Dermis microvascular lymphatic vessel endothelial cell (primary cell): ENCODE data around the gene LAPTM4A. TPM values are rescaled to one million over a fixed set of nuclear protein-coding genes. Genes with fewer than 3 reads are reported as not detected.
"Not testable (repeated sequence)": the region's sequence is repeated elsewhere in the genome, so short reads cannot be mapped to it uniquely, and the experiment has no call there.

Source experiments
- DNase-seq, 2 donors: peaks; one replicate each; pipeline versions ENCODE4 v3.0.0 to v3.0.0-alpha.2; 2010; ENCODE audit warnings: low read depth in 2 of 2
- total RNA-seq: library from RNA; depleted of rRNA; stranded (reverse); fragments of >200 nt; gene quantifications from 2 replicates; pipeline ENCODE4 v1.2.1, GENCODE V29; 2014

Gene LAPTM4A
- 101 and 182 TPM in 2 replicates for total RNA-seq

DNA sequence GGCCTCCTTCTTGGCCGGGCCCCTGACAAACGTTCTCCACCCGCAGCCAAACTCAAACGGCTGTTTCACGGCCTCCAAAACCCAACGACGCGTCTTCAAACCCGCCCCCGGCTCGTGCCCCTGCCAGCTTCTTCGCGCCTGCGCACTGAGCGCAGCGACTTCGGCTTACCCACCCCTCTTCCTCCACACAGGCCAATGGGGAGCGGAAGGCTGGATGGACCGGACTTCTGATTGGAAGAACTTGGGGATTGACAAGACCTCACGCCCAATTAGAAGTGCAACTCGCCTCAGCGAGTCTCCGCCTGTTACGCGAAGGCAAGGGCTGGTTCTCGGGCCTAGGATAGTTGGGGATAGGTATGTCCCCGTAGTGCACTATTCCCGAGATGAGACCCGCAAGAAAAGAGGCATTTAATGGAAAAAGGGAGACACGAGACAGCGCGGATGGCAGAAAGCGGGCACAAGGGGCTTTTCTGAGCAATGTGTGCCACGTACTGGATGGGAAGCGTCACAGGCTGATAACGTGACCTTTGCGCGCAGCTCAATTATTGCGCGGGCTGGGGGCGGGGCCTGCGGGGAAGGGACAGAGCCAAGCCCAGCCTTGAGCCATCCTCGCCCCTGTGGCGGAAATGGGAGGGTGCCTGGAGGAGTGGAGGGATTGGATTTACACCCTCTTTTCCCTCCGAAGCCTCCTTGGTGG, at the start of gene LAPTM4A:
Gene LAPTM4A (minus strand): TSS at position 97 of the 697 bp plus-strand sequence. CDS start 108 bp downstream, outside the sequence.
- peak; percentile 100 for DNase-seq

DNA sequence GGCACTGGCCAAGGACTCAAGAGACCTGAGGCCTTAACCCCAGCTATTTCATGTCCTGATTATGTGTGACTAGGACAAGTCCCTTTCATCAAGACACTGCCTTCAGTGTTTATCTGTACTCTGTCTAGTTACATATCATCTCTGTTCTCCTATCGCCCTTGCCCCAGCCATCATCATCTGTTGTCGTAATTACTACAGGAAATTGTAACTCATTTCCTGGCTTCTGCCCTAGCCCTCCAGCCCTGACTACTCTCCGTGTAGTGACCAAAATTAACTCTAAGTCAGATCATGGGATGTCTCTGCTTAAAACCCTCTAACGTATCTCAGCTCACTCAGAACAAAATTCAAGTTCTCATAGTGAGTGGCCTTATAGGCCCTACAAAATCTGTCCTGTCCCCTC, 49.3 kb upstream of the LAPTM4A start:
- DNase-seq, result peak in 1 of 2 donors; percentile 33

DNA sequence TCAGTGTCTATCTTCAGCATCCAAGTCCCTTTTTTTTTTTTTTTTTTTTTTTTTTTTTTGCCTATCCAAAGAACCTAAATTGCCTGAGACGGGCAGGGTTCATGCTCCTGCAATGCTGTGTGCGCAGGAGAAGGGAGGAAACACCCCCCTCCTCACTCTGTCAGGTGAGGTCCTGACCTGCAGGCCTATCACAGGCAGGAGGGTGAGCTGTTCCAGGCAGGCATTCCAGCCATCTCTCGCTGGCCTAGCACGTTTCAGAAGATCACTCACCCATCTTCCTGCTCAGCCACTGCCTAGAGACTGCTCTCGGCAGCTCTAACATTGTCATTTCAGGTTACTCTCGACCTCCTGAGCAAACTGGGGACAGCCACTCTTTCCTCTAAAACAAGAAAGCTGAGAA, 48.4 kb upstream of the LAPTM4A start:
- no peak for DNase-seq

DNA sequence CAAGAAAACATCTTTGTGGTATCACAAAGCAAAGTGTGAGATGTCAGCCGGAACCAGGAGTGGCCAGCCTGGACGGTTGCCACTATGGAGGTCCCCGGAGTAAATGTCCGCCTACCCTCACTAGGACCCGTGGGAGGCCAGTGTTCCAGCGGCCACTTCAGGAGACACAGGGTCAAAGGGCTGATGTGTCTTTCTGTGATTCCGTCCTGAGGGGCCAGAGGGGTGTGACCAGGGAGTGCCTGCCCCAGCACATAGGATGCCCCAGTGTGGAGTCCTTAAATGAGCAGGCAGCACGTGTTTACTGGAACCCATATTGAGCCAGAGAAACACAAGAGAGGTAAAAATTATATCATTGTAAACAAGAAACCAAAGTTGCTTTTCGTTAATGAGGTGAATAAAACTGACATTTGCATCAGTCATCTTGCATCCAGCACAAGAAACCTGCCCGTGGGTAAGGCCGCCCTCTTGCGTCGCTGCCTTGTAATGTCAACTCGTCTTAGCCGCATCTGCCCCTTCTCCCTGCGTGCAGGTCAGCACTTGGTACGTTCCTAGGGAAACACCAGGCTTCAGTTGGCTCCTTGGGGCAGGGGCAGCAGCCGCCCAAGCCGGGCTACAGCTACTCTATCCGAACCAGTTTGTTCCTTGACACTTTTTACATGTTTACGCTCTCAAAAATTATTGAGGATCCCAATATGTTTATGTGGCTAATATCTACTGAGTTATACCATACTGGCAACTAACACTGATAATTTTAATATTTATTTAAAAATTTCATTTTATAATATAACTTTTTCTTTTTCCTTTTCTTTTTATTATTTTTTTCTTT, 46.7 kb upstream of the LAPTM4A start:
- DNase-seq, result peak; percentile 72 to 89

DNA sequence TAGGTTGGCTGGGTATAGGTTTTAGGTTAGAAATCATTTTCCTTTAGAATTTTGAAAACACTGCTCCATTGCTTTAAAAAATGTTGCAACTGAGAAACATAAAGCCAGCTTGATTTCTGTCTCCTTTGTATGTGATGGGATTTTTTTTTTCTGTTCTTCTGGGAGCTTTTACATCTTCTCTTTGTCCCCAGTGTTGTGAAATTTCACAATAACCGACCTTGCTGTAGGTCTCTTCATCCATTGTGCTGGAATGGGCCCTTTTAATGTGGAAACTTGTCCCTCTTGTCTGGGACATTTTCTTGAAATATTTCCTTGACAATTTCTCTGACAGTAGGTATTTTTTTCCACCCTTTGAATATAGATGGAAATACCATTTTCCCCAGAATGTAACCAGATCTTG, 44.0 kb upstream of the LAPTM4A start:
- no peak for DNase-seq

DNA sequence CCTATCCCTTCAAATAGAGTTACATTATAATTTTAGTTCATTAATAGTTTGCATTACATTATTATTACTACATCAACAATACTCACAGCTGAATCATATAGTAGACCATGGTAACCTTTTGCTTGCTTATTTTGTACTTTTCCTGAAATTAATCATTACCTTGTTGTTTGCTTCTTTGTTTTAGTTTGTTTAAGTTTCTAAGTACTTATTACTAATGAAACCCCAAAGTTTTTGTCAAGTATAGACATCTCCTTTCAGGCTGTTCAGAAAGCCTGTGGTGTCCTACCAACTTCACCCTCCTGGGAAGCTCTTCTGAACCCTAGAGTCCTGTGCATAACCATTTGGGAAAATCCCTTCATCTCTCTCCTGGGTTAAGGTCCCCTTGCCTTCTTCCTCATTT, 43.5 kb upstream of the LAPTM4A start:
- DNase-seq, result no peak

DNA sequence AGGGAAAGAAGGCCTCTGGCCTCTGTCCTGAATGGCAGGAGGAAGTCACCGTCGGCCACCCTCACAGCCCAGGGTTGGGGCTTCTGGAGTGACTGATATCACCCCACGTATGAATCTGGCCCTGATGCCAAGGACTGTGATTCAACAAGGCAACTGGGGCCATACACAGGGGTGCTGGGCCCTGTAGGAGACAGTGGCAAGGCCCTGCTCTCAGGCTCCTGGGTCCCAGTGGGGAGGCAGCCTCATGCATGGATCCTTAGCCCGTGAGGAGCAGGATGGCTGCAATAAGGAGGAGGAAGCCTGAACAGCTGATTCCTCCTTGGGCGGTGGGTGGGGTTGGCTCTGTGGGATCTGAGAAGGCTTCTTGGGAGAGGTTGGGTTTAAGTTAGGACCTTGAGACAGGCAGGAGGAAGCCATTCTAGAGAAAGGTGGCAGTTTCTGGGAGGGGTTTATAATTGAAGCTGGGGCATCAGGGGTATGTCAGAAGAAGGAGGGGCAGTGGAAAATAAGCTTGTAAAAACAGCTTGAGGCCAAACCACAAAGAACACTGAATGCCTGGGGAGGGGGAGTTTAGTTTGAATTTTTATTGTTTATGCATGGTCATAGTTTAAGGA, 42.8 kb upstream of the LAPTM4A start:
- no peak for DNase-seq

DNA sequence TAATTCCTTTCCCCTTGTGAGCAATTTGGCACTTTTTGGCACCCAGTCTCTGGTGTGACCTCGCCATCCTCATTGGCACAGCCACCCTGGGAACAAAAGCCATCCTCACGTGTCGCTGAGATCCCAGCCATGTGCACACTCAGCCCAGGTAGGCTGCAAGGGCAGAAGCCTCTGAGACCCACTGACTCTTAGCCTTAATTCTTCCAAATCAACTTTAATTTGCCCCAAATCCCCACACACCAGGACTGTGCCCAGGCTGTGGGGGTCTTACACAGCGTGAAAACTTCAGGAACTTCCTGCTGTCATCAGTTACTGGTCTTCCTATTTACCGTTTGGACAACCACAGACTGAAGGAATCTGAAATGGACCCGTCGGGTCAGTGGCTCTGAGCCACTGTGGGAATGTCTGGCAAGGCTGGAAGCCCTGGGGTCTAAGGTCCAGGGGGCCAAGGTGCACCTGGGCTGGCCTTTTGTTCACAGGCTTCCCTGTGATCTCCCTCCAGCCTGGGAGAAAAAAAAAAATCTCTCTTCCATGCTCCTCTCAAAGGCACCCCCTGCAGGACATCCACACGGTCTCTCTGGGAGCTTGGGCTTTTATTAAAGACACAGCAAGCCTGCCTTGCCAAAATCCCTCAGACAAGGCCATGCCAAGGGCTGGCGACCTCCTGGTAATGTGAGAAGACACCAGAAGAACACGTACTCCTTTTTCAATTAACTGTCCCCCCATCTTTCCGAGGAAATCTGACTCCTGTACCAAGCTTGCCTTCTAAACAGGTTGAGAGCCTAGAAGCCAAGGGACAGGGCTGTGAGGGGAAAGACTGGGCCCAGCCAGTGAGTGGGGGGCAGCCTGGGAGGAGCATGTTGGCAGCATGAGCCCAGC, 42.1 kb upstream of the LAPTM4A start:
- peak; percentile 65 to 78 for DNase-seq

DNA sequence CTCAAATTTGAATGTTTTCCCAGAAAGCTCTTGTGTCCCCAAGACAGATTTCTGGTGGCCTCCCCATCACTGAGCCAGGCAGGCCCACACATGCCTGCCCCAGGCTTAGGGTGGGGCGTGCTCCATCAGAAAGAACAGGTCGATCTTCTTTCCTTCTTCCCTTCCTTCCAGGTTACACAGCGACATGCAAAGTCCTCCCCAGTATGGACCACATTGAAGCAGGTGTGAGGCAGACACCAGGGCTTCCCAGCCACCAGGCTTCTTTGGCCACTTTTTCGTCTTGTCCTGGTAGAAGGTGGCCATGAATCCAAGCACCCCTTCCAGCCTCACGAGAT, 41.4 kb upstream of the LAPTM4A start:
- DNase-seq, result no peak

DNA sequence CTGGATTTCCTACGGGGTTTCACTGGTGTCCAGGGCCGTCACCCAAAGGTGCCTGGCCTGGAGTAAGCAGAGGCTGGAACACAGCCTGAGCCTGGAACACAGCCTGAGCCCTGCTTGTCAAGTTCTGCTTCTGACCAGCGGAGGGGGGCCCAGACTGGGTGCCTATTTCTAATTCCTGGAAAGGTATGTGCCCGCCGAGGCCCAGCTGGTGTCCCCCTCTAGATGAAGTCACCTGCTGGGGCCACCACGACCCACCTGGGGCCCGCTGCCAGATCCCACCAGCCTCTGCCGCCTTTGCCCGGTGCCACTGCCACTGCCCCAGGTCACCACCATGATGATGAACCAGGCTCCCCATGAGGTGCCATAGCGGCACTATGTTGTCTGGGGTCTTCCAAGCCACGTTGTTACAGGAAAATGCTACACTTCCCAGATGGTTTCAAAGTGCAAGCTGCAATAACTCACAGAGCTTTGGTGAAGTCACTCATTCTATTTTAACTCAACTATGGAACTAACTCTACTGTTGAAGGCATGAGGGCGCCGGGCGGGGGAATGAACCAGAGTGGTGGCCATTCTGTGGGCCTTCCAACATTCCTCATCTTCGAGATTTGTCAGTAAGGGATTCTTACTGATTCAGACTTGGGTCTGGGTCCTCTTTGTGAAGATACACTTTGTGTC, 40.9 kb upstream of the LAPTM4A start:
- no peak for DNase-seq

DNA sequence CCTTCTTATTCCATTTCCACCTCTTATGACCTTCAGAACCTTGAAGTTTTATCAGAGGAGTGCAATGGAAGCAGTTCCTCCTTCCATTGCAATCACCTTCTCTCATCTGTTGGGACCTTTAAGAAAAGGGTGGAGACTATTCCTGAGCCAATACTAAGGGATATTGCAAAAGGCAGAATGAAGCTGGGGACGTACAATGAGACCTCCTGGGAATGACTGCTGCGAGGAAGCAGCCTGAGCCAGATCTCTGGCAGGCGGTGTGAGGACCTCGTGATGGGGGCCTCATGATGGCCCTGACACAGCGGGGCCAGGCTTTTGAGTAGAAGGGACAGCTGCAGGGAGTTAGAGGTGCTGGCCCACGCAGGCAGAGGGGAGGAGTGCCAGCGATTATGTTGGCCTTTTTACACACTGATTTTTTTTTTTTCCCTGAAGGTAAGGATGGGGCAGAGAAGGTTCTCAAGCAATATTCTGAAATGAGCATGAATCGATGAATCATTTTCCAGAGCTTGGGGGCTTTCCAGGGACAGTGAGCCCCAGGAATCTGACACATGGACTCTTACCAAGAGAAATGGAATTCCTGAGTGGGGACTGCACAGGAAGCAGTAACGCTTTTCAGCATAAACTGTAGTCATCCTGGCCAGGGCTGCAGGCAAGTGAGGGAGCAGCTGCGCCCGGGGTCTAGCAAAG, 40.0 kb upstream of the LAPTM4A start:
- DNase-seq, result peak; percentile 51 to 80

DNA sequence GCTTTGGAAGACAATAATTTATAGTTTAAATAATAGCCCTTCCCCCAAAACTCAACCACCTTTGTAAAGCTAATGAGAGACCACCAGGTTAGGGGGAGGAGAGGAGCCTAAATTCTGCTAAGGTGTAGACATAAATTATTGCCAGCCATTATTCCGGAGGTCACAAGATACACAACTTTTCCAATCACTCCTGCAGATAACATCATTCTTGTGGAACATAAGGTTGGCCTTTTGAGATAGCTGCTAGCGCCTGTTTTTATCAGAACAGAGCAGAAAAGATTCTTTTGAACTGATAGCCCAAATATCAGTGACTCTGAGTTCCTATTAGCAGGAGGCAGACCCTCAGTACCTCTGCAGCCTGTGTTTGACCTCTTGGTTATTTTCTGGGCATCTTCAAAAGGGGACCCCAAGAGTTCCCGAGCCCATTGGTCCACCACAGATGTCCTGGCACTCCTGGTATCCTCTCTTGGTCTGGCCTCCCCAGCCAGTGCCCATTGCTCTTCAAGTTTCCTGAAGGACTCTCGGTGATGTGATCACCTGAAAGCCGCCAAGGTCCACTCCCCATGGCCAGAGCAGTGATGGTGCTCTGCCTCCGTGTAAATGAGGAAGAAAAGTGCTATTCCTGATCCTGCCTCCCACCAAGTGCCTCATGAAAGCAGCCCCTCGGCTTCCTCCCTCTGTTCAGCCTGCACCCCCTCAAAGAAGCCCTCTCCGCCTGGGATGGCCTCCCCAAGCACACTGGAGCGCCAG, 38.5 kb upstream of the LAPTM4A start:
- DNase-seq, result no peak

DNA sequence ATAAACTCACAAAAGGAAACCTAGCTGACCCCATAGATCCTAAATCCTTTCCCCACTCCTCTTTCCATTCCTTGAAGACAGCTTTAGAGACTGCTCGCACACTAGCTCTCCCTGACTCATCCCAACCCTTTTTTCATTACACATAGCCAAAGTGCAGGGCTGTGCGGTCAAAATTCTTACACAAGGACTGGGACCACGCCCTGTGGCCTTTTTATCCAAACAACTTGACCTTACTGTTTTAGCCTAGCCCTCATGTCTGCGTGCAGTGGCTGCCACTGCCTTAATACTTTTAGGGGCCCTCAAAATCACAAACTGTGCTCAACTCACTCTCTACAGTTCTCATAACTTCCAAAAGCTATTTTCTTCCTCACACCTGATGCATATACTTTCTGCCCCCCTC, 34.5 kb upstream of the LAPTM4A start:
- DNase-seq, result not testable (repeated sequence)

DNA sequence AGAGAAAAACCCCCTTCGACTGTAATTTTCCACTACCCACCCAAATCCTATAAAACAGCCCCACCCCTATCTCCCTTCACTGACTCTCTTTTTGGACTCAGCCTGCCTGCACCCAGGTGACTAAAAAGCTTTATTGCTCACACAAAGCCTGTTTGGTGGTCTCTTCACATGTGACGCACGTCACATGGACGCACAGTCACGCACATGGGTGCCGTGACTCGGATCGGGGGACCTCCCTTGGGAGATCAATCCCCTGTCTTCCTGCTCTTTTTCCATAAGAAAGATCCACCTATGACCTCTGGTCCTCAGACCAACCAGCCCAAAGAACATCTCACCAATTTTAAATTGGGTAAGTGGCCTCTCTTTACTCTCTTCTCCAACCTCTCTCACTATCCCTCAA, 31.4 kb upstream of the LAPTM4A start:
- DNase-seq, result not testable (repeated sequence)

DNA sequence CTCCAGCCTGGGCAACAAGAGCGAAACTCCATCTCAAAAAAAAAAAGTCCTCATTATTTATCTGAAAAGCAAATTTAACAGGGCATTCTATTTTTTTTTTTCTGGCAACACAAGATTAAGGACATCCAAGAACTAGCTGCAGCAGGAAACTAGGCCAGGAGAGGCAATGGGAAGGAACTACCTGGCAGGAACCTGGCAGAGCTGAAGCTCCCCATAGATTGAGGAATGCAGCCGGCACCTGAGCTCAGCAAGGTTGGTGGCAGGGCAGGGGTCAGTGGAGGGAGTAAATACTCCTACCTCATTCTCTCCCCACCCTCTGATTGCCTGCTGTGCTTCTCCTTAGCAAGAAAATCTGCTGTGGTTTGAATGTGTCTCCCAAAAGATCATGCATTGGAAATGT, 30.4 kb upstream of the LAPTM4A start:
- no peak for DNase-seq

DNA sequence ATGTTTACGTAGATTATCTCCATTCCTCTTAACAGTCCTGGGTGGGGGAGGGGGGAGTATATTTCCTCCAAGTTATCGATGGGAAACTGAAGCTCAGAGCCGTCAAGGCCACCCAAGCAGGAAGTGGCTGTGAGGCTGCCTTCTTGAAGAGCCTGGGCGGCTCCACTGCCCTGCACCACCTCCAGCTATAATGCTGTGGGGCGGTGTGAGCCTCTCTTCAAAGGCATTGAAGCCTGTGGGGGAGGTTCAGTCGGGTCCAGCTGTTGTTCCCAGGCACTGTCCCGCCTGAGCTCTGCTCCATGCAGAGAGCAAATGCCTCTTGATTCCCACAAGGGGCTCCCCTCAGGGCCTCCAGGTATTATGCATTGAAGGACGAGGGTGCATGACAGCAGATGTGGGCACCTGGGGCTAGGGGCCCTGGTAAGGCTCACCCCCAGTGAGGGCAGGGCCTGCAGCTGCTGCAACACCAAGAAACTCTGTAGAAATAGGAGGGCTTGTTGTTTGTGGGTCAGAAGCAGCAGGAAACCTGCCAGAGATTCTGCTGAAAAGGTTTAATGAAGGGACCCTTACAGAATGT, 29.5 kb upstream of the LAPTM4A start:
- no peak for DNase-seq

DNA sequence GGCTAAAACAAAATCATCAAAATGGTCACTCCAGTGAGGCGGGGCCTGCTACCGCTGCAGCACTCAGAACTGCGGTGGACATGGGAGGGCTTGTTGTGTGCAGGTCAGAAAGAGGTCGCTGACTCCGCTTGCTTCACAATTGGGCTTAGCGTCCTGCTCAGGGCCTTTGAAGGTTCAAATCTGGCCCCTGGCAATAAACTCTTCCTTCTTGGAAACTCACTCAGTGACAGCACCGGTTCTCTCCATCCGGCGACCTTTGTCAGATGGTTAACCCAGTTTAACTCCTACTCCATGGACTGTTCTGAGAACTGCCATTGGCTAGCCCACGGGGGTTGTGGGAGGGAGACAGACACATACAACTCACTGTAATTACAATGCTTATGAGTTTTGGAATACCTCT, 29.0 kb upstream of the LAPTM4A start:
- no peak for DNase-seq

DNA sequence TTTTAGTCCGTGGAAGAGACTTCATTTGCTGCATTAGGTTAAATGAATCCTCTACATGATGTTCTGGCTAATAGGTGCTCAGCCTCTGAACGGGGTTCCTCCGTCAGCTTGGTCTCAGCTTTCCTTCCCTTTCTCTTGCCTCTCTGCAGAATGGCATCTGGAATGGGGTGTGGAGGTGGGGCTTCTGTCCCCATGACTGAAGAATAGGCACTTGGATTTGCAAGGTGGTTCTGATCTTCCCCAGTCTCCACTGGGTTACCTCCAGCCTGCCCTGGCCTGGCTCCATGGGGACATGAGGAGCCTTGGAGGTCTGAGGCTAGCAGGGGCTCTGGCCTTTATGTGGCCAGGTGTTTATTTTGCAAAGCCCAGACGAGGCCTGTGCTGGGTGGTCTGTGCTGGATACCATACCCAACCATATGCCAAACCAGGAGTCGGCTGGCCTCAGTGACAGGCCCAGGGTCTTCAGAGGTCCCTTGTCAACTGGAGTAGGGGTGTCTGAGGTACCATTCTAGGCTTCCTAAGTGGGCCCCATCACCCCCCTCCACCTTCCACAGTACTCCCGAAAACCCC, 28.2 kb upstream of the LAPTM4A start:
- DNase-seq, result no peak

DNA sequence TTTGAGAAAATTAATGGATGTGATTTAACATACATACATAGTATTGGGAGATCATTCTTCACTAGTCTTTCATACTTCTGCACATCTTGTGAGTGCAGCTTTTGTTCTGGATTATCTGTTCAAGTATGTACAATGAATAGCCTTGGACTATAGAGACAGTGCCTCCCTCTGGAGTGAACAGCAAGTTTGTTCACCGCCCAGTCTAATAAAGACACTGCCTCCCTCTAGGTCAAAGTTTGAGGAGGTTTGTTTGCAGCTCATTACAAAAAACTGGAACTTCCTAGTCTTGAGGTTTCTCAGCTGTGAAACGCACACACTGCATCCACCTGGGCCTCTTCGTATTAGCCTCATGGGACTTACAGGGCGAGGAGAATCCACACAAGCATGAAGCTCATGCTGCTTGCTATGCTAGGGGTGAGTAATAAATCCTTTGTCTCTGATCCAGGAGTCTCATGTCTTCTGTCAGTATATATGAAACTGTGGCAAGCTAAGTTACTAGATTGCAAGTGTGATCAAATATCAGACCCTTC, 26.0 kb upstream of the LAPTM4A start:
- no peak for DNase-seq
